Loucy (cell line): ENCODE measurements around the gene AHDC1.

Experiments used
- EZH2phosphoT487 ChIP-seq: fragments of 200-600 bp; IDR thresholded peaks from 2 replicates; pipeline ENCODE4 v1.6.1; 2018; ENCODE audit warnings: antibody characterized with exemption, mild to moderate bottlenecking, moderate library complexity, borderline replicate concordance
- TF ChIP-seq, protein P1 (sequence below): fragments of 200-600 bp; sonication (generic); conservative IDR thresholded peaks from 2 replicates; pipeline ENCODE4 v1.5.1; 2014; ENCODE audit warnings: mild to moderate bottlenecking, antibody characterized with exemption, low read length

GRCh38 chr1:27564710-27565649 is 39.0 kb downstream of the AHDC1 start:
- TF ChIP-seq, protein P1, sequence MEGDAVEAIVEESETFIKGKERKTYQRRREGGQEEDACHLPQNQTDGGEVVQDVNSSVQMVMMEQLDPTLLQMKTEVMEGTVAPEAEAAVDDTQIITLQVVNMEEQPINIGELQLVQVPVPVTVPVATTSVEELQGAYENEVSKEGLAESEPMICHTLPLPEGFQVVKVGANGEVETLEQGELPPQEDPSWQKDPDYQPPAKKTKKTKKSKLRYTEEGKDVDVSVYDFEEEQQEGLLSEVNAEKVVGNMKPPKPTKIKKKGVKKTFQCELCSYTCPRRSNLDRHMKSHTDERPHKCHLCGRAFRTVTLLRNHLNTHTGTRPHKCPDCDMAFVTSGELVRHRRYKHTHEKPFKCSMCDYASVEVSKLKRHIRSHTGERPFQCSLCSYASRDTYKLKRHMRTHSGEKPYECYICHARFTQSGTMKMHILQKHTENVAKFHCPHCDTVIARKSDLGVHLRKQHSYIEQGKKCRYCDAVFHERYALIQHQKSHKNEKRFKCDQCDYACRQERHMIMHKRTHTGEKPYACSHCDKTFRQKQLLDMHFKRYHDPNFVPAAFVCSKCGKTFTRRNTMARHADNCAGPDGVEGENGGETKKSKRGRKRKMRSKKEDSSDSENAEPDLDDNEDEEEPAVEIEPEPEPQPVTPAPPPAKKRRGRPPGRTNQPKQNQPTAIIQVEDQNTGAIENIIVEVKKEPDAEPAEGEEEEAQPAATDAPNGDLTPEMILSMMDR: no peak
- no peak for TF ChIP-seq EZH2phosphoT487
